ENCODE results near the gene BAIAP2.

DNA sequence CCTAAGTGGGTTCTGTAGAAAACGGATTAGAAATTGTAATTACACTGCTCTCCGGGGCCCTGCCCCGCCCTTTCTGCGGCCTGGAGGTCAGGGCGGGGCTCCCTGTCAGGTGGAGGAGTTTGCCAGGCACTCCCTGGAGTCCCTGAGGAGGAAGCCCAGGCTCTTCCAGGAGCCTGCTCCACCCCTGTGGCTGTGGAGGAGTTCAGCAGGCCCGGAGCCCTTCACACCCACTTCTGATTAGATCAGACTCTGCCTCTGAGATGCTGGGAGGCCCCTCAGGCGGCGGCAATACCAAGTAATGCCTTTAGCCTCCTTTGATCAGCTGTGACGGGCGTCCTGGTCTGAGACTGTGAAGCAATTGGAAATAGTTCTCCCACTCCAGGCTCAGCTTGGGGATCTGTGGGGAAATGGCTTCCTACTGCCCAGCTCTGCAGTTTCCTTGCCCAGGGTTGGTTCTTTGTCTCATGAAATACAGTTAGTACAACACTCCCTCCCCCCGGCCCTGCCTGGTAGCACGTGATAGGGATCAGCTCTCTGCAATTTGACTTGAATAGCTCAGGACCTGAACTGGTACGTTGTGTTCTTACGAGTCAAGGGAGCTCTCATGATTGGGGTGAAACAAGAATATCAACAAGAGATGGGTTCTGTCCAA is 22.3 kb downstream of the BAIAP2 start:
- TF ChIP-seq, protein P1, sequence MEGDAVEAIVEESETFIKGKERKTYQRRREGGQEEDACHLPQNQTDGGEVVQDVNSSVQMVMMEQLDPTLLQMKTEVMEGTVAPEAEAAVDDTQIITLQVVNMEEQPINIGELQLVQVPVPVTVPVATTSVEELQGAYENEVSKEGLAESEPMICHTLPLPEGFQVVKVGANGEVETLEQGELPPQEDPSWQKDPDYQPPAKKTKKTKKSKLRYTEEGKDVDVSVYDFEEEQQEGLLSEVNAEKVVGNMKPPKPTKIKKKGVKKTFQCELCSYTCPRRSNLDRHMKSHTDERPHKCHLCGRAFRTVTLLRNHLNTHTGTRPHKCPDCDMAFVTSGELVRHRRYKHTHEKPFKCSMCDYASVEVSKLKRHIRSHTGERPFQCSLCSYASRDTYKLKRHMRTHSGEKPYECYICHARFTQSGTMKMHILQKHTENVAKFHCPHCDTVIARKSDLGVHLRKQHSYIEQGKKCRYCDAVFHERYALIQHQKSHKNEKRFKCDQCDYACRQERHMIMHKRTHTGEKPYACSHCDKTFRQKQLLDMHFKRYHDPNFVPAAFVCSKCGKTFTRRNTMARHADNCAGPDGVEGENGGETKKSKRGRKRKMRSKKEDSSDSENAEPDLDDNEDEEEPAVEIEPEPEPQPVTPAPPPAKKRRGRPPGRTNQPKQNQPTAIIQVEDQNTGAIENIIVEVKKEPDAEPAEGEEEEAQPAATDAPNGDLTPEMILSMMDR (IDR thresholded peaks at IDR 0.05): no peak
- no peak for TF ChIP-seq POLR2A (IDR thresholded peaks at IDR 0.05)
